Panc1 (cell line): ENCODE data around the gene MORC3. TPM values are rescaled to one million over a fixed set of nuclear protein-coding genes. Genes with fewer than 3 reads are reported as not detected.
"Not testable (repeated sequence)": the region's sequence is repeated elsewhere in the genome, so short reads cannot be mapped to it uniquely, and the experiment has no call there.

Experiments used
- ATAC-seq: fragments of 200-7000 bp; cut with Tn5 transposase; 2 replicates; pipeline ENCODE4 v1.9.1; 2020; ENCODE audit warnings: mild to moderate bottlenecking, moderate library complexity
- BruUV-seq: library from RNA; stranded (reverse); fragments of 400-500 nt; replicated peaks from 2 replicates; lab custom pipeline; 2021; lab: Mats Ljungman, UMichigan
- CTCF ChIA-PET: fragments of 300-600 bp; sonication (Branson Sonifier 250); formaldehyde crosslinking; loops from one replicate; lab custom pipeline; 2022; ENCODE audit warnings: antibody characterized with exemption; lab: Charles Lee
- POLR2A ChIA-PET: fragments of 300-600 bp; sonication (Branson Sonifier 250); formaldehyde crosslinking; loops from one replicate; lab custom pipeline; 2022; ENCODE audit warnings: antibody characterized with exemption; lab: Charles Lee
- DNase-seq: peaks from one replicate; pipeline ENCODE4 v3.0.0-alpha.2; 2010; ENCODE audit warnings: low read depth, low spot score
- H3K27ac ChIP-seq: 2 replicates; pipeline ENCODE4 v1.5.1; 2011; ENCODE audit warnings: mild to moderate bottlenecking, low read length, inconsistent platforms
- H3K27me3 ChIP-seq: fragments of 200-500 bp; sonication (Bioruptor generic); 2 replicates; pipeline ENCODE4 v1.6.0; 2014; ENCODE audit warnings: low read length, inconsistent platforms; ENCODE audit not compliant: control insufficient read depth, insufficient read depth
- H3K36me3 ChIP-seq: fragments of 200-500 bp; sonication (Bioruptor generic); 2 replicates; pipeline ENCODE4 v1.5.1; 2014; ENCODE audit warnings: inconsistent platforms, mild to moderate bottlenecking, low read length, moderate library complexity; ENCODE audit not compliant: control insufficient read depth, insufficient read depth
- H3K4me1 ChIP-seq: 2 replicates; pipeline ENCODE4 v1.5.1; 2011; ENCODE audit warnings: inconsistent platforms, mild to moderate bottlenecking, low read length, moderate library complexity; ENCODE audit not compliant: control insufficient read depth, insufficient read depth
- H3K4me3 ChIP-seq, 2 experiments: 2 replicates each; pipeline ENCODE4 v1.5.1; 2011 to 2012; ENCODE audit warnings: low read depth in 2 of 2, low read length in 2 of 2, mild to moderate bottlenecking in 2 of 2, inconsistent platforms in 1 of 2, moderate library complexity in 1 of 2
- H3K9me3 ChIP-seq: fragments of 200-500 bp; sonication (Bioruptor generic); 2 replicates; pipeline ENCODE4 v1.5.1; 2014; ENCODE audit warnings: low read depth, mild to moderate bottlenecking, inconsistent platforms, low read length, moderate library complexity; ENCODE audit not compliant: control insufficient read depth, insufficient read depth
- POLR2AphosphoS5 ChIP-seq: IDR thresholded peaks from 2 replicates; pipeline ENCODE4 v1.6.1; 2012; ENCODE audit warnings: mild to moderate bottlenecking, low read depth, low read length, moderate library complexity
- SIN3A ChIP-seq: IDR thresholded peaks from 2 replicates; pipeline ENCODE4 v1.6.1; 2012; ENCODE audit warnings: low read depth, mild to moderate bottlenecking, low read length, moderate library complexity, borderline replicate concordance; ENCODE audit not compliant: insufficient read depth
- TCF7L2 ChIP-seq: IDR thresholded peaks from 2 replicates; pipeline ENCODE4 v1.6.1; 2011; ENCODE audit warnings: mild to moderate bottlenecking, low read depth, low read length, inconsistent platforms
- in situ Hi-C: cut with HindIII; loops from 2 replicates; pipeline ENCODE4 v1.10.0; 2016; ENCODE audit warnings: low sequenced_read_pairs, low pct_unique_long_range_greater_than_20kb
- intact Hi-C: fragments of 100-400 bp; cut with micrococcal nuclease; formaldehyde crosslinking; loops from one replicate; pipeline ENCODE4 v1.10.0; 2022; ENCODE audit not compliant: unreplicated experiment
- total RNA-seq: library from RNA; stranded (reverse); gene quantifications from one replicate; pipeline ENCODE4 v1.2.1, GENCODE V29; 2021; ENCODE audit not compliant: unreplicated experiment
- TF ChIP-seq, protein P1 (sequence below): fragments of 450-650 bp; IDR thresholded peaks from 2 replicates; pipeline ENCODE4 v1.5.1; 2017; ENCODE audit warnings: mild to moderate bottlenecking
- TF ChIP-seq, protein P2 (sequence below), 2 experiments: IDR thresholded peaks; 2 replicates each; pipeline ENCODE4 v1.6.1; 2011 to 2012; ENCODE audit warnings: low read depth in 2 of 2, control low read depth in 1 of 2, low read length in 1 of 2, mild to moderate bottlenecking in 1 of 2, moderate library complexity in 1 of 2; ENCODE audit not compliant: insufficient read depth in 1 of 2

Gene MORC3
- total RNA-seq, 1 experiment from 2014 or later = 16.8 TPM

DNA sequence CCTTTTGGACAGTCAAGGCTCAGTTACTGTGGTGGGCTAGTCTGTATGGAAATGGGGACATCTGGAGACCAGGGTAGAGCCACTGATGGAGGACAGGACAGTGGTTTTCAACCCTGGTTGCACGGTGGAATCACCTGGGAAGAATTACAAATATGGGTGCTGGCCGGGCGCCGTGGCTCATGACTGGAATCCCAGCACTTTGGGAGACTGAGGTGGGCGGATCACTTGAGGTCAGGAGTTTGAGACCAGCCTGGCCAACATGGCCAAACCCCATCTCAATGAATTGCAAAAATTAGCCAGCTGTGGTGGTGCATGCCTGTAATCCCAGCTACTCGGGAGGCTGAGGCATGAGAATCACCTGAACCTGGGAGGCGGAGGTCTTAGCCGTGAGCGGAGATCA, 79.7 kb downstream of the MORC3 start:
- H3K9me3 ChIP-seq, intact Hi-C loops, H3K36me3 ChIP-seq, H3K4me3 ChIP-seq, H3K27ac ChIP-seq, in situ Hi-C loops, H3K27me3 ChIP-seq, POLR2A ChIA-PET, CTCF ChIA-PET, BruUV-seq, DNase-seq, H3K4me1 ChIP-seq, ATAC-seq: not testable (repeated sequence)

DNA sequence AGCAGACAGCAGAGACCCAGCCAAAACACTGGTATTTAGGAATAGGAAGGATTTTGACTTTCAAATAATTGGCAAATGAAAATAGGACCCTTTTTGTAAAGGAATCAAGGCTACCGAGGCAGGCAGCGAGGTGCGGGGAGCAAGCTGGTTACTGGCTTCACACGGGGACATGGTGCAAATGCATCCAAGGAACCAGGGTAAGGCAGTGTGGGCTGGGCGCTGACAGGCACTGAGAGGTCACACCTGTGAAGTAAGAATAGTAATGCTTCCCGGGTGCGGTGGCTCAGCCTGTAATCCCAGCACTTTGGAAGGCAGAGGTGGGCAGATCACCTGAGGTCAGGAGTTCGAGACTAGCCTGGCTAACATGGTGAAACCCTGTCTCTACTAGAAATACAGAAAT, 80.7 kb downstream of the MORC3 start:
- no peak for DNase-seq
- Histone ChIP-seq H3K9me3 (no peaks in the 10 kb centered on the region), H3K4me1 (no peaks in the 10 kb centered on the region), H3K36me3 (no peaks in the 10 kb centered on the region; the same call in 1 of the 2 replicates), H3K27me3 (no peaks in the 10 kb centered on the region), H3K27ac (no peak overlapping the region), H3K4me3 (no peak overlapping the region)
- ChIA-PET CTCF (no interaction called here), POLR2A (no interaction called here)
- intact Hi-C loops (no loop called here), in situ Hi-C loops (no loop called here)
- TF ChIP-seq TCF7L2 = no peak
- TF ChIP-seq, protein P1, sequence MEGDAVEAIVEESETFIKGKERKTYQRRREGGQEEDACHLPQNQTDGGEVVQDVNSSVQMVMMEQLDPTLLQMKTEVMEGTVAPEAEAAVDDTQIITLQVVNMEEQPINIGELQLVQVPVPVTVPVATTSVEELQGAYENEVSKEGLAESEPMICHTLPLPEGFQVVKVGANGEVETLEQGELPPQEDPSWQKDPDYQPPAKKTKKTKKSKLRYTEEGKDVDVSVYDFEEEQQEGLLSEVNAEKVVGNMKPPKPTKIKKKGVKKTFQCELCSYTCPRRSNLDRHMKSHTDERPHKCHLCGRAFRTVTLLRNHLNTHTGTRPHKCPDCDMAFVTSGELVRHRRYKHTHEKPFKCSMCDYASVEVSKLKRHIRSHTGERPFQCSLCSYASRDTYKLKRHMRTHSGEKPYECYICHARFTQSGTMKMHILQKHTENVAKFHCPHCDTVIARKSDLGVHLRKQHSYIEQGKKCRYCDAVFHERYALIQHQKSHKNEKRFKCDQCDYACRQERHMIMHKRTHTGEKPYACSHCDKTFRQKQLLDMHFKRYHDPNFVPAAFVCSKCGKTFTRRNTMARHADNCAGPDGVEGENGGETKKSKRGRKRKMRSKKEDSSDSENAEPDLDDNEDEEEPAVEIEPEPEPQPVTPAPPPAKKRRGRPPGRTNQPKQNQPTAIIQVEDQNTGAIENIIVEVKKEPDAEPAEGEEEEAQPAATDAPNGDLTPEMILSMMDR = no peak
- no peak for TF ChIP-seq SIN3A
- no peak for TF ChIP-seq POLR2AphosphoS5
- TF ChIP-seq, protein P2, sequence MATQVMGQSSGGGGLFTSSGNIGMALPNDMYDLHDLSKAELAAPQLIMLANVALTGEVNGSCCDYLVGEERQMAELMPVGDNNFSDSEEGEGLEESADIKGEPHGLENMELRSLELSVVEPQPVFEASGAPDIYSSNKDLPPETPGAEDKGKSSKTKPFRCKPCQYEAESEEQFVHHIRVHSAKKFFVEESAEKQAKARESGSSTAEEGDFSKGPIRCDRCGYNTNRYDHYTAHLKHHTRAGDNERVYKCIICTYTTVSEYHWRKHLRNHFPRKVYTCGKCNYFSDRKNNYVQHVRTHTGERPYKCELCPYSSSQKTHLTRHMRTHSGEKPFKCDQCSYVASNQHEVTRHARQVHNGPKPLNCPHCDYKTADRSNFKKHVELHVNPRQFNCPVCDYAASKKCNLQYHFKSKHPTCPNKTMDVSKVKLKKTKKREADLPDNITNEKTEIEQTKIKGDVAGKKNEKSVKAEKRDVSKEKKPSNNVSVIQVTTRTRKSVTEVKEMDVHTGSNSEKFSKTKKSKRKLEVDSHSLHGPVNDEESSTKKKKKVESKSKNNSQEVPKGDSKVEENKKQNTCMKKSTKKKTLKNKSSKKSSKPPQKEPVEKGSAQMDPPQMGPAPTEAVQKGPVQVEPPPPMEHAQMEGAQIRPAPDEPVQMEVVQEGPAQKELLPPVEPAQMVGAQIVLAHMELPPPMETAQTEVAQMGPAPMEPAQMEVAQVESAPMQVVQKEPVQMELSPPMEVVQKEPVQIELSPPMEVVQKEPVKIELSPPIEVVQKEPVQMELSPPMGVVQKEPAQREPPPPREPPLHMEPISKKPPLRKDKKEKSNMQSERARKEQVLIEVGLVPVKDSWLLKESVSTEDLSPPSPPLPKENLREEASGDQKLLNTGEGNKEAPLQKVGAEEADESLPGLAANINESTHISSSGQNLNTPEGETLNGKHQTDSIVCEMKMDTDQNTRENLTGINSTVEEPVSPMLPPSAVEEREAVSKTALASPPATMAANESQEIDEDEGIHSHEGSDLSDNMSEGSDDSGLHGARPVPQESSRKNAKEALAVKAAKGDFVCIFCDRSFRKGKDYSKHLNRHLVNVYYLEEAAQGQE (IDR thresholded peaks at IDR 0.05; ENCODE audit: insufficient read depth in 1 of 2, low read depth in 2 of 2, low read length in 1 of 2) = no peak
- no TSS peak for BruUV-seq
- no peak for ATAC-seq

DNA sequence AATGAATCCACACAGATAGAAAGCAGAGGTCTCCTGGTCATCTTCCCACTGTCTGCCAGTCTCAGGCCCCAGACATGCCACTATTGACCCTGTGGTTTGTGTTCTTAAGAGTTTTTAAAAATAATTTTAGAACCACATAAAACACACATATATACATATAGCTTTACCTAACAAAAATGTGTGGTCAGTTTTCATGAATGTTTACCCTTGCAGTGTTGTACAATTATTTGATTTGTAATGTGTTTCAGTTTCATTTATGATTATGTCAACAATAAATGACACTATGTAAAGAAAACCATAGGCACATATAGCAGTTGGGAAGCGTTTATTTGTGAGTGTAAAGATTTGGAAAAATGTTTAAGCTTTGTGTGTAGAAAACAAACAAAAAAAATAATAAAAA, 82.3 kb downstream of the MORC3 start:
- Histone ChIP-seq H3K9me3 (no peaks in the 10 kb centered on the region), H3K27me3 (no peaks in the 10 kb centered on the region), H3K4me3 (no peak overlapping the region), H3K27ac (no peak overlapping the region), H3K36me3 (no peaks in the 10 kb centered on the region; the same call in 1 of the 2 replicates), H3K4me1 (no peaks in the 10 kb centered on the region)
- no peak for DNase-seq
- intact Hi-C loops = no loop called here
- in situ Hi-C loops = no loop called here
- BruUV-seq = no TSS peak
- CTCF ChIA-PET = no interaction called here
- TF ChIP-seq SIN3A = no peak
- TF ChIP-seq, protein P1 = no peak
- no peak for ATAC-seq
- POLR2A ChIA-PET = interaction anchor here (0.6 kb wide), 1 partner anchor 192 kb away, joined by 8 read pairs; no protein-coding TSS in a partner anchor
